Measurements from ENCODE around the gene PRM1. TPM values are rescaled to one million over a fixed set of nuclear protein-coding genes. Genes with fewer than 3 reads are reported as not detected.

PRM1 gene
- total and polyA plus RNA-seq, 2 of the 8 experiments (the other 6 are each of a cell fraction or from before 2014, with no cell fraction given), result 0.54 to 0.82 TPM

GRCh38 chr16:11298143-11298900, 17.2 kb upstream of the PRM1 start (continued):
- TF ChIP-seq SIN3A (conservative IDR thresholded peaks at IDR 0.05 in 1 of 2, IDR thresholded peaks at IDR 0.05 in 1 of 2; ENCODE audit: low read depth in 1 of 2, low read length in 2 of 2) (no peak), RNF2 (IDR thresholded peaks at IDR 0.05; ENCODE audit: borderline replicate concordance, low read depth, low read length, missing control alignments, poor library complexity, severe bottlenecking) (no peak)

All from H1 (cell line).